GM18505 (cell line): ENCODE data around the gene CDK5R2.

Experiments used
- ATAC-seq: cut with Tn5 transposase; IDR thresholded peaks from one replicate; pipeline ENCODE4 v1.9.1; 2021; ENCODE audit not compliant: unreplicated experiment
- POLR2A ChIP-seq: IDR thresholded peaks from 4 replicates; pipeline ENCODE4 v1.6.1; 2011; ENCODE audit warnings: borderline replicate concordance; ENCODE audit not compliant: insufficient read depth, insufficient read length; ENCODE audit errors: extremely low read depth

The CDK5R2 gene

GRCh38 chr2:218990612-218991011 lies 31.1 kb downstream of the CDK5R2 start:
- no peak for ATAC-seq
- TF ChIP-seq POLR2A = no peak

GRCh38 chr2:218991674-218992168 lies 32.3 kb downstream of the CDK5R2 start:
- TF ChIP-seq POLR2A = no peak
- ATAC-seq = no peak

GRCh38 chr2:218992196-218992595 lies 32.7 kb downstream of the CDK5R2 start:
- ATAC-seq = no peak
- no peak for TF ChIP-seq POLR2A

- no peak for ATAC-seq
- TF ChIP-seq POLR2A = no peak
Measured at GRCh38 chr2:218992703-218993344, 33.4 kb downstream of the CDK5R2 start.

GRCh38 chr2:218993345-218994315 lies 34.2 kb downstream of the CDK5R2 start, which contains the start of gene CRYBA2:
Gene CRYBA2, minus strand, starts transcription at chr2:218993422. Its CDS starts 246 bp downstream, at chr2:218993176.
- no peak for TF ChIP-seq POLR2A
- ATAC-seq = no peak

- TF ChIP-seq POLR2A = no peak
- no peak for ATAC-seq
Measured at GRCh38 chr2:218995561-218995960, 36.1 kb downstream of the CDK5R2 start.

GRCh38 chr2:218995972-218996711 lies 36.7 kb downstream of the CDK5R2 start:
- ATAC-seq = no peak
- no peak for TF ChIP-seq POLR2A

GRCh38 chr2:218996937-218997336 lies 37.5 kb downstream of the CDK5R2 start:
- ATAC-seq = no peak
- no peak for TF ChIP-seq POLR2A

GRCh38 chr2:218997731-218998130 lies 38.3 kb downstream of the CDK5R2 start:
- ATAC-seq = no peak
- no peak for TF ChIP-seq POLR2A

GRCh38 chr2:218998414-218999002 lies 39.0 kb downstream of the CDK5R2 start:
- no peak for TF ChIP-seq POLR2A
- no peak for ATAC-seq

GRCh38 chr2:218999021-218999880 lies 39.8 kb downstream of the CDK5R2 start:
- TF ChIP-seq POLR2A = no peak
- ATAC-seq = no peak
